Germinal center (tissue), 1 donor: ENCODE results near the gene APOBEC3B.
"Not testable (repeated sequence)": the region's sequence is repeated elsewhere in the genome, so short reads cannot be mapped to it uniquely, and the experiment has no call there.

Source experiments
- DNase-seq: peaks from one replicate; pipeline ENCODE4 v3.0.0; 2012; ENCODE audit warnings: mixed read lengths, low spot score

Gene APOBEC3B

GRCh38 chr22:38967451-38968450 is 14.4 kb upstream of the APOBEC3B start:
- DNase-seq, result no peak

GRCh38 chr22:38968801-38969200 is 13.3 kb upstream of the APOBEC3B start:
- DNase-seq, result no peak

GRCh38 chr22:38970551-38970950 is 11.6 kb upstream of the APOBEC3B start:
- DNase-seq, result no peak

GRCh38 chr22:38971202-38971601 is 10.9 kb upstream of the APOBEC3B start:
- DNase-seq, result no peak

GRCh38 chr22:38971791-38972190 is 10.4 kb upstream of the APOBEC3B start:
- DNase-seq, result no peak

- DNase-seq, result no peak
Observed at GRCh38 chr22:38972558-38972957, 9.6 kb upstream of the APOBEC3B start.

GRCh38 chr22:38973289-38974169 is 8.6 kb upstream of the APOBEC3B start:
- peak; percentile 65 for DNase-seq

GRCh38 chr22:38974170-38974825 is 7.8 kb upstream of the APOBEC3B start:
- DNase-seq, result no peak

GRCh38 chr22:38974826-38975175 is 7.3 kb upstream of the APOBEC3B start:
- DNase-seq, result no peak

- not testable (repeated sequence) for DNase-seq
Observed at GRCh38 chr22:38977289-38977688, 4.9 kb upstream of the APOBEC3B start.

- DNase-seq, result not testable (repeated sequence)
Observed at GRCh38 chr22:38980587-38980986, 1.6 kb upstream of the APOBEC3B start.

GRCh38 chr22:38981005-38981991 is 849 bp upstream of the APOBEC3B start:
- DNase-seq, result peak; percentile 47

- no peak for DNase-seq
Observed at GRCh38 chr22:38984224-38984623, 2.1 kb downstream of the APOBEC3B start.

- DNase-seq, result peak; percentile 35
Observed at GRCh38 chr22:38984784-38985757, 2.9 kb downstream of the APOBEC3B start.

GRCh38 chr22:38986629-38987028 is 4.5 kb downstream of the APOBEC3B start:
- no peak for DNase-seq

- DNase-seq, result no peak
Observed at GRCh38 chr22:38987171-38987895, 5.2 kb downstream of the APOBEC3B start.

GRCh38 chr22:38989466-38989865 is 7.3 kb downstream of the APOBEC3B start:
- DNase-seq, result no peak

- not testable (repeated sequence) for DNase-seq
Observed at GRCh38 chr22:38992871-38993371, 10.8 kb downstream of the APOBEC3B start.

- DNase-seq, result no peak
Observed at GRCh38 chr22:38996105-38996504, 14.0 kb downstream of the APOBEC3B start.
